ENCODE measurements around the gene SCMH1. TPM values are rescaled to one million over a fixed set of nuclear protein-coding genes. Genes with fewer than 3 reads are reported as not detected.
"Not testable (repeated sequence)": the region's sequence is repeated elsewhere in the genome, so short reads cannot be mapped to it uniquely, and the experiment has no call there.

SCMH1 gene
- total RNA-seq, 1 experiment from 2014 or later, result 28.8 TPM

GRCh38 chr1:41151846-41152245 is 90.3 kb downstream of the SCMH1 start:
- Histone ChIP-seq H3K4me1 (replicated peaks) (no peaks in the 10 kb centered on the region; the same call in 1 of the 2 replicates), H3K27me3 (replicated peaks) (no peaks in the 10 kb centered on the region), H3K4me3 (no peak overlapping the region), H3K27ac (no peak overlapping the region), H3K9me3 (replicated peaks) (no peaks in the 10 kb centered on the region), H3K36me3 (peaks cover 13% of the 10 kb centered on the region)
- no peak for DNase-seq (ENCODE audit: low read depth in 1 of 2, low spot score in 2 of 2)

GRCh38 chr1:41149570-41149969 is 92.5 kb downstream of the SCMH1 start:
- DNase-seq (ENCODE audit: low read depth in 1 of 2, low spot score in 2 of 2), result no peak
- H3K36me3 ChIP-seq, result peaks cover 13% of the 10 kb centered on the region
- no peaks in the 10 kb centered on the region for H3K9me3 ChIP-seq (replicated peaks)
- no peak overlapping the region for H3K27ac ChIP-seq
- H3K4me3 ChIP-seq, result no peak overlapping the region
- H3K4me1 ChIP-seq (replicated peaks), result no peaks in the 10 kb centered on the region; the same call in 1 of the 2 replicates
- no peaks in the 10 kb centered on the region for H3K27me3 ChIP-seq (replicated peaks)

DNA sequence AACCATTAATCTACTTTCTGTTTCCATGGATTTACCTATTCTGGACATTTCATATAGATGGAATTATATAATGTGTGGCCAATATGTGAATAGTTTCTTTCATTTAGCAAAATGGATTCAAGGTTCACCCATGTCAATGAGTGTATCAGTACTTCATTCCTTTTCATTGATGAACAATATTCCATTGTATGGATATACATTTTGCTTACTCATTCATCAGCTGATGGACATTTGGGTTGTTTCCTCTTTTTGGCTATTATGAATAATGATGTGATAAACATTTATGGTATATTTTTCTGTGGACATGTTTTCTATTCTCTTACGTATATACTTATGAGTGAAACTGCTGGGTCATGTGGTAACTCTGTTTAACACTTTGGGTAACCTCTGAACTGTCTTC is 97.8 kb downstream of the SCMH1 start:
- Histone ChIP-seq H3K4me1 (replicated peaks) (no peaks in the 10 kb centered on the region), H3K27me3 (replicated peaks) (no peaks in the 10 kb centered on the region), H3K36me3 (peaks cover 10% of the 10 kb centered on the region; the same call in 1 of the 2 replicates), H3K9me3 (replicated peaks) (no peaks in the 10 kb centered on the region), H3K4me3 (no peak overlapping the region), H3K27ac (no peak overlapping the region)
- DNase-seq (ENCODE audit: low read depth in 1 of 2, low spot score in 2 of 2), result no peak

- Histone ChIP-seq H3K9me3 (replicated peaks) (no peaks in the 10 kb centered on the region), H3K4me1 (replicated peaks) (no peaks in the 10 kb centered on the region), H3K27ac (no peak overlapping the region), H3K27me3 (replicated peaks) (no peaks in the 10 kb centered on the region), H3K36me3 (peaks cover 15% of the 10 kb centered on the region; the same call in 1 of the 2 replicates), H3K4me3 (no peak overlapping the region)
- no peak for DNase-seq (ENCODE audit: low read depth in 1 of 2, low spot score in 2 of 2)
These were observed 103.6 kb downstream of the SCMH1 start for GRCh38 chr1:41138549-41138948.

DNA sequence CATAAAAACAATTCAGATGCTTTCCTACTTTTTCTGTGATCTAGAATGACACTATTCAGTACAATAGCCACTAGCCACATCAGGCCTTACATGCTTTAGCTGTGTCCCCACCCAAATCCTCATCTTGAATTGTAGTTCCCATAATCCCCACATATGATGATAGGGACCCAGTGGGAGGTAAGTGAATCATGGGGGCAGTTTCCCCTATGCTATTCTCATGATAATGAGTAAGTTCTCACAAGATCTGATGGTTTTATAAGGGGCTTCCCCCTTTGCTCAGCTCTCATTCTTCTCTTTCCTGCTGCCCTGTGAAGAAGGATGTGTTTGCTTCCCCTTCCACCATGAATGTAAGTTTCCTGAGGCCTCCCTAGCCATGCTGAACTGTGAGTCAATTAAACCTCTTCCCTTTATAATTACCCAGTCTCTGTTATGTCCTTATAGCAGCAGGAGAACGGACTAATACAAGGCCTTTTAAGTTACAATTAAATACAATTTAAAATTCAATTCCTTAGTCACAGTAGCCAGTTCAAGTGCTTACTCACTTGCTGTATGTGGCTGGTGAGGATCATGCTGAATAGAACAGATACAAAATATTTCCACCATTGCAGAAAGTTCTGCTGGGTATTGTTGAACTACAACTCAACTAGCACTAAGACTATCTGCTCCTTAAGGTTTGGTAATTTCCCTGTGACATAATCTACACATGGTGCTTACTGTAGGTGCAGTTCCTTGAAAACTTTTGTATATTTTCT is 106.7 kb downstream of the SCMH1 start:
- no peaks in the 10 kb centered on the region for H3K9me3 ChIP-seq (replicated peaks)
- no peak overlapping the region for H3K27ac ChIP-seq
- no peak for DNase-seq (ENCODE audit: low read depth in 1 of 2, low spot score in 2 of 2)
- peaks cover 30% of the 10 kb centered on the region for H3K36me3 ChIP-seq
- no peaks in the 10 kb centered on the region for H3K4me1 ChIP-seq (replicated peaks)
- H3K4me3 ChIP-seq, result no peak overlapping the region
- no peaks in the 10 kb centered on the region for H3K27me3 ChIP-seq (replicated peaks)

DNA sequence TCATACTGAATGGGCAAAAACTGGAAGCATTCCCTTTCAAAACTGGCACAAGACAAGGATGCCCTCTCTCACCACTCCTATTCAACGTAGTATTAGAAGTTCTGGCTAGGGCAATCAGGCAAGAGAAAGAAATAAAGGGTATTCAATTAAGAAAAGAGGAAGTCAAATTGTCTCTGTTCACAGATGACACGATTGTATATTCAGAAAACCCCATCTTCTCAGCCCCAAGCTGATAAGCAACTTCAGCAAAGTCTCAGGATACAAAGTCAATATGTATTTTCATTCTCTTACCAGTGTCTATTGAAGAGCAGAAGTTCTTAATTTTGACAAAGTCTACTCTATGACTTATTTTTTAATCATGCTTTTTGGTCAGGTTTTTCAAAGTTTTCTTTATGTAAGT is 107.8 kb downstream of the SCMH1 start:
- not testable (repeated sequence) for H3K27me3 ChIP-seq (replicated peaks); DNase-seq (ENCODE audit: low read depth in 1 of 2, low spot score in 2 of 2); H3K9me3 ChIP-seq (replicated peaks); H3K4me1 ChIP-seq (replicated peaks); H3K4me3 ChIP-seq; H3K27ac ChIP-seq
- peaks cover 30% of the 10 kb centered on the region for H3K36me3 ChIP-seq

DNA sequence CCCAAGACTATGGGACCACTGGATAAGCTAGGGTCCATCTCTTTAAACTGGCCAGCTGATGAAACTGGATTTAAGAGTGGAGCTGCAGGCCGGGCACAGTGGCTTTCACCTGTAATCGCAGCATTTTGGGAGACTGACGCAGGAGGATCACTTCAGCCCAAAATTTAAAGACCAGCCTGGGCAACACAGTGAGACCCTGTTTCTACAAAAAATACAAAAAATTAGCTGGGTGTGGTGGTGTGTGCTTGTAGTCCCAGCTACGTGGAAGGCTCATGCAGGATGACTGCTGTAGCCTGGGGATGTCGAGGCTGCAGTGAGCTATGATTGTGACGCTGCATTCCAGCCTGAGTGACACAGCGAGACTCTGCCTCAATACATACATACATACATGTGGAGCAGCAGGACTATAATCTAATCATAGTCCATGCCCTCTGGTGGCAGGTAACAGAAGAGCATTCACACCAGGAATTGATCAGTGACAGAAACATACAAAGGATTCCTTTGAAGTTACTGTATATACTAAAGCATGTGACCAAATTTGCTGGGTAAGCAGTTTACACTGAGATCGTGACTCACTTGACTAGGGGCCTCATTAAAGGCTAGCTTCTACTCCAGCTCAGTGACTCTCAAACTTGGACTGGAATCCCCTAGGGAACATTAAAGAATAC is 119.1 kb downstream of the SCMH1 start:
- Histone ChIP-seq H3K27me3 (replicated peaks) (no peaks in the 10 kb centered on the region), H3K9me3 (replicated peaks) (no peaks in the 10 kb centered on the region), H3K36me3 (peaks cover 9% of the 10 kb centered on the region), H3K4me3 (no peak overlapping the region), H3K27ac (no peak overlapping the region), H3K4me1 (replicated peaks) (no peaks in the 10 kb centered on the region)
- peak; percentile 15 to 45 for DNase-seq (ENCODE audit: low read depth in 1 of 2, low spot score in 2 of 2)

- H3K27me3 ChIP-seq (replicated peaks), result no peaks in the 10 kb centered on the region
- no peak overlapping the region for H3K27ac ChIP-seq
- no peak for DNase-seq (ENCODE audit: low read depth in 1 of 2, low spot score in 2 of 2)
- no peak overlapping the region for H3K4me3 ChIP-seq
- H3K9me3 ChIP-seq (replicated peaks), result no peaks in the 10 kb centered on the region
- H3K36me3 ChIP-seq, result peaks cover 9% of the 10 kb centered on the region
- no peaks in the 10 kb centered on the region for H3K4me1 ChIP-seq (replicated peaks)
These were observed 120.0 kb downstream of the SCMH1 start for GRCh38 chr1:41122148-41122547.

GRCh38 chr1:41118645-41119044 is 123.5 kb downstream of the SCMH1 start:
- Histone ChIP-seq H3K36me3 (peaks cover 28% of the 10 kb centered on the region), H3K4me3 (no peak overlapping the region), H3K4me1 (replicated peaks) (no peaks in the 10 kb centered on the region), H3K9me3 (replicated peaks) (no peaks in the 10 kb centered on the region), H3K27ac (no peak overlapping the region), H3K27me3 (replicated peaks) (no peaks in the 10 kb centered on the region)
- DNase-seq (ENCODE audit: low read depth in 1 of 2, low spot score in 2 of 2), result no peak

- H3K9me3 ChIP-seq (replicated peaks); H3K4me1 ChIP-seq (replicated peaks); H3K27me3 ChIP-seq (replicated peaks); H3K4me3 ChIP-seq; DNase-seq (ENCODE audit: low read depth in 1 of 2, low spot score in 2 of 2); H3K27ac ChIP-seq: not testable (repeated sequence)
- H3K36me3 ChIP-seq, result peaks cover 38% of the 10 kb centered on the region
These were observed 124.9 kb downstream of the SCMH1 start for GRCh38 chr1:41117241-41117640.

- DNase-seq (ENCODE audit: low read depth in 1 of 2, low spot score in 2 of 2), result no peak
- Histone ChIP-seq H3K9me3 (replicated peaks) (no peaks in the 10 kb centered on the region), H3K36me3 (peaks cover 47% of the 10 kb centered on the region), H3K27me3 (replicated peaks) (no peaks in the 10 kb centered on the region), H3K4me3 (no peak overlapping the region), H3K27ac (no peak overlapping the region), H3K4me1 (replicated peaks) (peaks cover 20% of the 10 kb centered on the region)
These were observed 131.4 kb downstream of the SCMH1 start for GRCh38 chr1:41110736-41111135.

DNA sequence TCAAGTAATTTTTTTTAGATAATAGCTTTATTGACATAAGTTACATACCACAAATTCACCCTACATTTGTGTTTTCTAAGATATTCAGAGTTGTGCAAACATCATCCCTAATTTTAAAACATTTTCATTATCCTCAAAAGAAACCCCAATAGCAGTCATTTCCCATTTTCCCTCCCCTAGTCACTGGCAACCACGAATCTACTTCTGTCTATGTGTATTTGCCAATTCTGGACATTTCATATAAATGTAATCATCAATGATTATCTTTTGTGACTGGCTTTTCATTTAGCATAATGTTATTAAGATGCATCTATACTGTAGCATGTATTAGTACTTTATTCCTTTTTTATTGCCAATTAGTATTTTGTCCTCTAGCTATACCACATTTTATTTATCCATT is 131.8 kb downstream of the SCMH1 start:
- no peak overlapping the region; the same call in 1 of the 2 replicates for H3K27ac ChIP-seq
- H3K27me3 ChIP-seq (replicated peaks), result no peaks in the 10 kb centered on the region
- no peak for DNase-seq (ENCODE audit: low read depth in 1 of 2, low spot score in 2 of 2)
- no peaks in the 10 kb centered on the region for H3K9me3 ChIP-seq (replicated peaks)
- peaks cover 20% of the 10 kb centered on the region for H3K4me1 ChIP-seq (replicated peaks)
- H3K36me3 ChIP-seq, result peaks cover 47% of the 10 kb centered on the region
- no peak overlapping the region for H3K4me3 ChIP-seq

DNA sequence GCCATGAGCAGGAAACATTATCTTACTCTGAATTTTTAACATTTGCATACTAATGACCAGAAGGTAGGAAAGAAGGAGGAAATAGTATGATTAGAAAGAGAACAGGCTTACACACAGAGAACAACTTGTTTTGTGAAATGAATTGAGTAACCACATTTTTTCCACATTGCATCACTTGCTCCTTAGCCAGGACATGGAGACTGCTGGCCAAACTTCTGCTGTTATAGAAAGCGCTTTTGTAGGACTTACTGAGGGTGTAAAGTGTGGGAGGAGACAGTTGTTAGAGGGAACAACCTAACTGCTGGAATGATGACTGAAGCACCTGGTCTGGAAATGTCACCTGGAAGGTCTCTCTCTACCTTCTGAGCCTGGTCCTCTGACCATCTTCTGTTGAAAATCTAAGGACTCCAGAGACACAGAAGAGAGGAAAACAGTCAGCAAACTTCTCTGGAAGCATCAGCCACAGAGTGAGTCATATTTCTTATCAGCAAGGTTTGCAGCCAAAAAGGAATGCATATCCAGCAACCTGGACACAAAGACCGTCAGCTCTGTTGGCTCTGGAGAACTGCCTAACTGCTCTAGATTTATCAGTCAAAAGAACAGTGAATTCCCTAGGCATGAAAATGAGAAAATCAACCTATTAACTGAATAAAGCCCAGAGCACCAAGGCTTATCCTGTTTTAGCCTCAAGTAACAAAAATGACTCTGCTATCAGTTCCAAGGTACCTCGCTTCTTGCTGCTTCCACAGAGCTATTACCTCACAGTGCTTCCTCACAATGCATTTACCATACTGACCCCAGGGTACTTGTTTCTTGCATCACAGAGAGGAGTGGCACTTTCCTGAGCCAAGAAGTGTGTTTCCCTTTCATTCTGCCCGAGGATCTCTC is 132.6 kb downstream of the SCMH1 start:
- Histone ChIP-seq H3K9me3 (replicated peaks) (no peaks in the 10 kb centered on the region), H3K4me1 (replicated peaks) (peaks cover 20% of the 10 kb centered on the region), H3K4me3 (no peak overlapping the region), H3K36me3 (peaks cover 47% of the 10 kb centered on the region), H3K27ac (peak overlapping the region; percentile 63), H3K27me3 (replicated peaks) (no peaks in the 10 kb centered on the region)
- DNase-seq (ENCODE audit: low read depth in 1 of 2, low spot score in 2 of 2), result peak; percentile 47 to 67
